Osteoblast (primary cell): ENCODE results near the gene POU2F1. TPM values are rescaled to one million over a fixed set of nuclear protein-coding genes. Genes with fewer than 3 reads are reported as not detected.

Experiments
- DNase-seq: peaks from one replicate; pipeline ENCODE4 v3.0.0; 2011; ENCODE audit warnings: low spot score, mixed read lengths; ENCODE audit not compliant: insufficient read length; ENCODE audit errors: missing footprints
- H2AFZ ChIP-seq: 2 replicates; pipeline ENCODE4 v1.6.0; 2011; ENCODE audit warnings: mild to moderate bottlenecking, low read length
- H3K27ac ChIP-seq: 2 replicates; pipeline ENCODE4 v1.5.1; 2011; ENCODE audit warnings: mild to moderate bottlenecking, low read depth, low read length, moderate library complexity
- H3K27me3 ChIP-seq: 2 replicates; pipeline ENCODE4 v1.6.0; 2012; ENCODE audit warnings: mild to moderate bottlenecking, control low read depth, inconsistent platforms, low read length, moderate library complexity; ENCODE audit not compliant: insufficient read depth
- H3K36me3 ChIP-seq: 2 replicates; pipeline ENCODE4 v1.5.1; 2011; ENCODE audit warnings: mild to moderate bottlenecking, low read length, control low read depth, moderate library complexity; ENCODE audit not compliant: insufficient read depth
- H3K4me1 ChIP-seq: 2 replicates; pipeline ENCODE4 v1.5.1; 2011; ENCODE audit warnings: mild to moderate bottlenecking, low read length, control low read depth, moderate library complexity; ENCODE audit not compliant: insufficient read depth
- H3K4me2 ChIP-seq: 2 replicates; pipeline ENCODE4 v1.6.0; 2011; ENCODE audit warnings: mild to moderate bottlenecking, low read length; ENCODE audit not compliant: insufficient read depth
- H3K4me3 ChIP-seq: fragments of 200-600 bp; sonication (generic); 3 replicates; pipeline ENCODE4 v1.5.1; 2012; ENCODE audit warnings: mild to moderate bottlenecking, low read length, inconsistent platforms; ENCODE audit not compliant: insufficient read depth
- H3K79me2 ChIP-seq: 2 replicates; pipeline ENCODE4 v1.6.0; 2012; ENCODE audit warnings: mild to moderate bottlenecking, low read length, control low read depth, inconsistent platforms; ENCODE audit not compliant: insufficient read depth
- H3K9me3 ChIP-seq: 2 replicates; pipeline ENCODE4 v1.5.1; 2011; ENCODE audit warnings: low read depth, low read length, control low read depth
- H4K20me1 ChIP-seq: 2 replicates; pipeline ENCODE4 v1.6.0; 2012; ENCODE audit warnings: mild to moderate bottlenecking, low read length, control low read depth; ENCODE audit not compliant: insufficient read depth
- total RNA-seq: library from RNA; depleted of rRNA; stranded (reverse); fragments of >200 nt; gene quantifications from 2 replicates; pipeline ENCODE4 v1.2.3, GENCODE V29; 2012
- TF ChIP-seq, protein P1 (sequence below): IDR thresholded peaks from 2 replicates; pipeline ENCODE4 v1.5.1; 2011; ENCODE audit warnings: mild to moderate bottlenecking, low read depth, low read length, moderate library complexity; ENCODE audit errors: extremely low read depth

Gene POU2F1
- total RNA-seq, 1 donor: 11.6 TPM

GRCh38 chr1:167322483-167322882, 101.8 kb downstream of the POU2F1 start:
- Histone ChIP-seq H3K79me2 (no peaks in the 10 kb centered on the region), H2AFZ (no peak overlapping the region), H3K27ac (no peak overlapping the region), H3K4me1 (no peaks in the 10 kb centered on the region), H4K20me1 (no peaks in the 10 kb centered on the region), H3K36me3 (peaks cover 4% of the 10 kb centered on the region), H3K4me3 (no peak overlapping the region), H3K4me2 (no peak overlapping the region), H3K9me3 (peaks cover 8% of the 10 kb centered on the region), H3K27me3 (no peaks in the 10 kb centered on the region)
- DNase-seq: no peak
- TF ChIP-seq, protein P1, sequence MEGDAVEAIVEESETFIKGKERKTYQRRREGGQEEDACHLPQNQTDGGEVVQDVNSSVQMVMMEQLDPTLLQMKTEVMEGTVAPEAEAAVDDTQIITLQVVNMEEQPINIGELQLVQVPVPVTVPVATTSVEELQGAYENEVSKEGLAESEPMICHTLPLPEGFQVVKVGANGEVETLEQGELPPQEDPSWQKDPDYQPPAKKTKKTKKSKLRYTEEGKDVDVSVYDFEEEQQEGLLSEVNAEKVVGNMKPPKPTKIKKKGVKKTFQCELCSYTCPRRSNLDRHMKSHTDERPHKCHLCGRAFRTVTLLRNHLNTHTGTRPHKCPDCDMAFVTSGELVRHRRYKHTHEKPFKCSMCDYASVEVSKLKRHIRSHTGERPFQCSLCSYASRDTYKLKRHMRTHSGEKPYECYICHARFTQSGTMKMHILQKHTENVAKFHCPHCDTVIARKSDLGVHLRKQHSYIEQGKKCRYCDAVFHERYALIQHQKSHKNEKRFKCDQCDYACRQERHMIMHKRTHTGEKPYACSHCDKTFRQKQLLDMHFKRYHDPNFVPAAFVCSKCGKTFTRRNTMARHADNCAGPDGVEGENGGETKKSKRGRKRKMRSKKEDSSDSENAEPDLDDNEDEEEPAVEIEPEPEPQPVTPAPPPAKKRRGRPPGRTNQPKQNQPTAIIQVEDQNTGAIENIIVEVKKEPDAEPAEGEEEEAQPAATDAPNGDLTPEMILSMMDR: no peak

GRCh38 chr1:167325151-167325550, 104.5 kb downstream of the POU2F1 start:
- peaks cover 4% of the 10 kb centered on the region for H3K36me3 ChIP-seq
- H3K9me3 ChIP-seq: peaks cover 8% of the 10 kb centered on the region
- no peaks in the 10 kb centered on the region for H3K4me1 ChIP-seq
- TF ChIP-seq, protein P1: no peak
- H4K20me1 ChIP-seq: peaks cover 7% of the 10 kb centered on the region
- H3K27ac ChIP-seq: no peak overlapping the region
- H3K79me2 ChIP-seq: no peaks in the 10 kb centered on the region
- no peak overlapping the region for H2AFZ ChIP-seq
- H3K27me3 ChIP-seq: no peaks in the 10 kb centered on the region
- DNase-seq: no peak
- no peak overlapping the region for H3K4me3 ChIP-seq
- H3K4me2 ChIP-seq: no peak overlapping the region

DNA sequence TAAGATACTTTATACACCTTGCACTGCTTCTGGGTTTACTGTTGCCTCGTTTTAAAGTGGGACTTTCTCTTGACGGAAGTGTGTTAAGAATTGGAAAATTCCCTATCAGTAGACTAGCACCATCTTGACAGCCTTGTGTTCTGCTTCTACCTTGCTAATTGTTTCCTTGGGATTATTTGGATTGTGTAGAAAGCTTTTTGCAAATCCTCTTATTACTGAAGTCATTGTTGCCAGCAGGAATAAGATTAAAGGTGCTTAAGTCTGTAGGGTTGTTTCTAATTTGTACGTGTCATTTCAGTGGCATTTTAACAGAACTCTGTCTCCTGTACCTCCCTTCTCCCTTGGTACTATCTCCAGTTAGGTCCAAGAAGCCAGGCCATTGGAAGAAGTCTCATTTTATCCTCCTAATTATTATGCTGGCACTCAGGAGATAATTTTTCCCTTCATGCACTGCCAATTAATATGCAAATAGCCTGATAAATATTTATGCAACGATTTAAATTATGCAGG, 107.7 kb downstream of the POU2F1 start:
- Histone ChIP-seq H3K27ac (no peak overlapping the region), H2AFZ (no peak overlapping the region), H4K20me1 (peaks cover 10% of the 10 kb centered on the region), H3K27me3 (no peaks in the 10 kb centered on the region), H3K79me2 (no peaks in the 10 kb centered on the region), H3K4me3 (no peak overlapping the region), H3K9me3 (peaks cover 2% of the 10 kb centered on the region), H3K4me2 (no peak overlapping the region), H3K36me3 (peaks cover 4% of the 10 kb centered on the region), H3K4me1 (peaks cover 4% of the 10 kb centered on the region)
- TF ChIP-seq, protein P1: no peak
- no peak for DNase-seq

GRCh38 chr1:167328816-167329483, 108.3 kb downstream of the POU2F1 start:
- H3K4me2 ChIP-seq: no peak overlapping the region
- H3K36me3 ChIP-seq: no peaks in the 10 kb centered on the region
- no peak overlapping the region for H3K27ac ChIP-seq
- TF ChIP-seq, protein P1: no peak
- peaks cover 4% of the 10 kb centered on the region for H3K4me1 ChIP-seq
- no peak overlapping the region for H3K4me3 ChIP-seq
- DNase-seq: no peak
- no peak overlapping the region for H2AFZ ChIP-seq
- no peaks in the 10 kb centered on the region for H3K27me3 ChIP-seq
- no peaks in the 10 kb centered on the region for H3K79me2 ChIP-seq
- H4K20me1 ChIP-seq: peaks cover 11% of the 10 kb centered on the region
- no peaks in the 10 kb centered on the region for H3K9me3 ChIP-seq
